Chondrocyte (in vitro differentiated cells): ENCODE measurements around the gene ABHD12. TPM values are rescaled to one million over a fixed set of nuclear protein-coding genes. Genes with fewer than 3 reads are reported as not detected.
"Not testable (repeated sequence)": the region's sequence is repeated elsewhere in the genome, so short reads cannot be mapped to it uniquely, and the experiment has no call there.

Source experiments
- DNase-seq: peaks from one replicate; pipeline ENCODE4 v3.0.0; 2021; ENCODE audit warnings: mixed read lengths, low spot score
- H3K27ac Mint-ChIP-seq: one replicate; pipeline ENCODE4 v1.8.0; 2021; ENCODE audit warnings: mild to moderate bottlenecking, moderate library complexity, mixed read lengths; ENCODE audit not compliant: unreplicated experiment
- H3K27me3 Mint-ChIP-seq: 2 replicates; pipeline ENCODE4 v1.8.0; 2021; ENCODE audit warnings: low read depth, mixed read lengths
- H3K36me3 Mint-ChIP-seq: 2 replicates; pipeline ENCODE4 v1.8.0; 2021; ENCODE audit warnings: low read depth, mixed read lengths
- H3K4me1 Mint-ChIP-seq: 2 replicates; pipeline ENCODE4 v1.8.0; 2021; ENCODE audit warnings: low read depth, mild to moderate bottlenecking, mixed read lengths
- H3K4me3 Mint-ChIP-seq: one replicate; pipeline ENCODE4 v1.8.0; 2021; ENCODE audit warnings: mild to moderate bottlenecking, moderate library complexity, mixed read lengths; ENCODE audit not compliant: unreplicated experiment
- H3K9me3 Mint-ChIP-seq: 2 replicates; pipeline ENCODE4 v1.8.0; 2021; ENCODE audit warnings: low read depth, mixed read lengths
- total RNA-seq: library from RNA; stranded (reverse); gene quantifications from 3 replicates; pipeline ENCODE4 v1.2.1, GENCODE V29; 2021
- TF ChIP-seq, protein P1 (sequence below): fragments of 200-600 bp; sonication (generic); IDR thresholded peaks from 2 replicates; pipeline ENCODE4 v1.5.0; 2021; ENCODE audit warnings: antibody characterized with exemption, mild to moderate bottlenecking, moderate library complexity

Gene ABHD12
- total RNA-seq, 1 donor from 2014 or later: 49.4 TPM

- H3K4me3 Mint-ChIP-seq: no peak overlapping the region
- DNase-seq: no peak
- no peak overlapping the region for H3K27ac Mint-ChIP-seq
- H3K4me1 Mint-ChIP-seq: peaks cover 3% of the 10 kb centered on the region
- H3K27me3 Mint-ChIP-seq: no peaks in the 10 kb centered on the region
- no peaks in the 10 kb centered on the region for H3K36me3 Mint-ChIP-seq
- no peaks in the 10 kb centered on the region for H3K9me3 Mint-ChIP-seq
- TF ChIP-seq, protein P1, sequence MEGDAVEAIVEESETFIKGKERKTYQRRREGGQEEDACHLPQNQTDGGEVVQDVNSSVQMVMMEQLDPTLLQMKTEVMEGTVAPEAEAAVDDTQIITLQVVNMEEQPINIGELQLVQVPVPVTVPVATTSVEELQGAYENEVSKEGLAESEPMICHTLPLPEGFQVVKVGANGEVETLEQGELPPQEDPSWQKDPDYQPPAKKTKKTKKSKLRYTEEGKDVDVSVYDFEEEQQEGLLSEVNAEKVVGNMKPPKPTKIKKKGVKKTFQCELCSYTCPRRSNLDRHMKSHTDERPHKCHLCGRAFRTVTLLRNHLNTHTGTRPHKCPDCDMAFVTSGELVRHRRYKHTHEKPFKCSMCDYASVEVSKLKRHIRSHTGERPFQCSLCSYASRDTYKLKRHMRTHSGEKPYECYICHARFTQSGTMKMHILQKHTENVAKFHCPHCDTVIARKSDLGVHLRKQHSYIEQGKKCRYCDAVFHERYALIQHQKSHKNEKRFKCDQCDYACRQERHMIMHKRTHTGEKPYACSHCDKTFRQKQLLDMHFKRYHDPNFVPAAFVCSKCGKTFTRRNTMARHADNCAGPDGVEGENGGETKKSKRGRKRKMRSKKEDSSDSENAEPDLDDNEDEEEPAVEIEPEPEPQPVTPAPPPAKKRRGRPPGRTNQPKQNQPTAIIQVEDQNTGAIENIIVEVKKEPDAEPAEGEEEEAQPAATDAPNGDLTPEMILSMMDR: peak; percentile 64
These were observed 53.8 kb downstream of the ABHD12 start for GRCh38 chr20:25336561-25337422.

DNA sequence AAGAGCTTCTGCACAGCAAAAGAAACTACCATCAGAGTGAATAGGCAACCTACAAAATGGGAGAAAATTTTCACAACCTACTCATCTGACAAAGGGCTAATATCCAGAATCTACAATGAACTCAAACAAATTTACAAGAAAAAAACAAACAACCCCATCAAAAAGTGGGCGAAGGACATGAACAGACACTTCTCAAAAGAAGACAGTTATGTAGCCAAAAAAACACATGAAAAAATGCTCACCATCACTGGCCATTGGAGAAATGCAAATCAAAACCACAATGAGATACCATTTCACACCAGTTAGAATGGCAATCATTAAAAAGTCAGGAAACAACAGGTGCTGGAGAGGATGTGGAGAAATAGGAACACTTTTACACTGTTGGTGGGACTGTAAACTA, 55.7 kb downstream of the ABHD12 start:
- not testable (repeated sequence) for H3K27me3 Mint-ChIP-seq

GRCh38 chr20:25328954-25329498, 61.6 kb downstream of the ABHD12 start:
- DNase-seq: no peak
- Mint-ChIP-seq H3K36me3 (peaks cover 3% of the 10 kb centered on the region), H3K4me3 (no peak overlapping the region)

More for the DNA sequence above, 55.7 kb downstream of the ABHD12 start:
- H3K4me3 Mint-ChIP-seq, DNase-seq, H3K4me1 Mint-ChIP-seq, H3K9me3 Mint-ChIP-seq, H3K27ac Mint-ChIP-seq, H3K36me3 Mint-ChIP-seq: not testable (repeated sequence)

GRCh38 chr20:25327521-25328235, 63.0 kb downstream of the ABHD12 start:
- TF ChIP-seq, protein P1: no peak
- Mint-ChIP-seq H3K27me3 (no peaks in the 10 kb centered on the region), H3K4me3 (no peak overlapping the region), H3K36me3 (peaks cover 3% of the 10 kb centered on the region), H3K4me1 (no peaks in the 10 kb centered on the region), H3K9me3 (peaks cover 6% of the 10 kb centered on the region), H3K27ac (no peak overlapping the region)
- DNase-seq: no peak

More at GRCh38 chr20:25328954-25329498, 61.6 kb downstream of the ABHD12 start:
- H3K27me3 Mint-ChIP-seq: no peaks in the 10 kb centered on the region
- H3K9me3 Mint-ChIP-seq: peaks cover 6% of the 10 kb centered on the region
- TF ChIP-seq, protein P1: no peak
- no peaks in the 10 kb centered on the region for H3K4me1 Mint-ChIP-seq
- H3K27ac Mint-ChIP-seq: no peak overlapping the region

DNA sequence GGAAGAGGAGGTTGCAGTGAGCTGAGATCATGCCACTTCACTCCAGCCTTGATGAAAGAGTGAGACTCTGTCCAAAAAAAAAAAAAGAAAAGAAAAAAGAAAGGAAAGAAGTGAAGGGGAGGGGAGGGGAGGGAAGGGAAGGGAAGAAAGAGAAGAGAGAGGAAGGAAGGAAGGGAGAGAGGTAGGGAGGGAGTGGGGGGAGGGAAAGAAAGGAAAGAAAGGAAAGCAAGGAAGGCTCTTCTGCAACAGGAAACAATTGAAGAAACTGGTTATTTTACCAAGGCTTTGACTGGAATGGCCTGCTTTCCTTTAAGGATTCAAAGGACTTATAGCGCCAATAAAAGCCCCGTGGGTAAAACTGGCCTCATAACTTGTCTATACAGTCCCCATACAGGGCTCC, 64.6 kb downstream of the ABHD12 start:
- no peak overlapping the region for H3K27ac Mint-ChIP-seq
- H3K36me3 Mint-ChIP-seq: peaks cover 4% of the 10 kb centered on the region
- H3K4me3 Mint-ChIP-seq: no peak overlapping the region
- no peaks in the 10 kb centered on the region for H3K27me3 Mint-ChIP-seq
- TF ChIP-seq, protein P1: no peak
- peaks cover 6% of the 10 kb centered on the region for H3K9me3 Mint-ChIP-seq
- no peak for DNase-seq
- no peaks in the 10 kb centered on the region for H3K4me1 Mint-ChIP-seq
